CD14-positive monocyte (primary cell): ENCODE data around the gene SH2D2A. TPM values are rescaled to one million over a fixed set of nuclear protein-coding genes. Genes with fewer than 3 reads are reported as not detected.

Experiments used
- DNase-seq, 3 donors: peaks; one replicate each; pipeline ENCODE4 v3.0.0-alpha.2; 2011 to 2022
- H2AFZ ChIP-seq: 2 replicates; pipeline ENCODE4 v1.6.0; 2012; ENCODE audit warnings: mild to moderate bottlenecking, low read depth, low read length, inconsistent platforms; ENCODE audit not compliant: insufficient read depth, poor library complexity, severe bottlenecking
- H3K27ac ChIP-seq, 2 donors: 1 replicate in 1 of 2; 2 replicates in 1 of 2; pipeline ENCODE4 v1.5.1; 2012 to 2013; ENCODE audit warnings: low read length in 2 of 2, control low read depth in 1 of 2, inconsistent platforms in 1 of 2, low read depth in 1 of 2, mild to moderate bottlenecking in 1 of 2
- H3K27me3 ChIP-seq, 2 donors: one replicate each; pipeline versions ENCODE4 v1.6.0 to v1.6.1; 2011 to 2013; ENCODE audit warnings: low read length in 2 of 2; ENCODE audit not compliant: control insufficient read depth in 2 of 2, insufficient read depth in 2 of 2
- H3K36me3 ChIP-seq, 2 donors: replicated peaks in 1 of 2; 1 replicate in 1 of 2; 2 replicates in 1 of 2; pipeline versions ENCODE4 v1.5.1 to v1.6.1; 2012 to 2013; ENCODE audit warnings: low read length in 2 of 2, control low read depth in 1 of 2, inconsistent platforms in 1 of 2, mild to moderate bottlenecking in 1 of 2; ENCODE audit not compliant: insufficient read depth in 2 of 2, control insufficient read depth in 1 of 2
- H3K4me1 ChIP-seq, 2 donors: 1 replicate in 1 of 2; 2 replicates in 1 of 2; pipeline versions ENCODE4 v1.5.1 to v1.6.1; 2012 to 2013; ENCODE audit warnings: low read length in 2 of 2, control low read depth in 1 of 2, inconsistent platforms in 1 of 2, mild to moderate bottlenecking in 1 of 2, moderate library complexity in 1 of 2; ENCODE audit not compliant: insufficient read depth in 2 of 2, control insufficient read depth in 1 of 2
- H3K4me2 ChIP-seq: replicated peaks from 2 replicates; pipeline ENCODE3; 2012; ENCODE audit warnings: low read length, moderate library complexity, mild to moderate bottlenecking; ENCODE audit not compliant: poor library complexity, severe bottlenecking; ENCODE audit errors: extremely low read depth
- H3K4me3 ChIP-seq, 3 experiments: fragments of 200-600 bp in 1 of 3; sonication (generic) in 1 of 3; replicated peaks in 1 of 3; 1 replicate in 2 of 3; 2 replicates in 1 of 3; pipeline ENCODE4 v1.5.1; 2011 to 2013; ENCODE audit warnings: low read length in 3 of 3, mild to moderate bottlenecking in 3 of 3, control low read depth in 2 of 3, low read depth in 2 of 3, inconsistent platforms in 1 of 3, moderate library complexity in 1 of 3
- H3K79me2 ChIP-seq: 2 replicates; pipeline ENCODE4 v1.6.0; 2012; ENCODE audit warnings: mild to moderate bottlenecking, control low read depth, inconsistent platforms, low read length, moderate library complexity; ENCODE audit not compliant: insufficient read depth
- H3K9ac ChIP-seq: 2 replicates; pipeline ENCODE4 v1.6.0; 2017; ENCODE audit warnings: low read length, mild to moderate bottlenecking; ENCODE audit not compliant: insufficient read depth, poor library complexity, severe bottlenecking
- H3K9me3 ChIP-seq, 2 donors: replicated peaks in 1 of 2; 1 replicate in 1 of 2; 2 replicates in 1 of 2; pipeline versions ENCODE4 v1.5.1 to v1.6.1; 2012 to 2013; ENCODE audit warnings: low read length in 2 of 2, control low read depth in 1 of 2; ENCODE audit not compliant: control insufficient read depth in 1 of 2, insufficient read depth in 1 of 2
- H4K20me1 ChIP-seq: 2 replicates; pipeline ENCODE4 v1.6.0; 2012; ENCODE audit warnings: mild to moderate bottlenecking, low read length, control low read depth, moderate library complexity; ENCODE audit not compliant: insufficient read depth
- H3K27ac Mint-ChIP-seq, 7 donors: one replicate each; pipeline ENCODE4 v1.8.0; 2020; ENCODE audit warnings: mild to moderate bottlenecking in 7 of 7, mixed read lengths in 7 of 7, moderate library complexity in 6 of 7, inconsistent platforms in 2 of 7
- H3K27me3 Mint-ChIP-seq, 3 donors: one replicate each; pipeline ENCODE4 v1.8.0; 2021 to 2022; ENCODE audit warnings: low read depth in 3 of 3, mild to moderate bottlenecking in 3 of 3, mixed read lengths in 3 of 3, moderate library complexity in 3 of 3, inconsistent platforms in 1 of 3
- H3K36me3 Mint-ChIP-seq, 2 donors: one replicate each; pipeline ENCODE4 v1.8.0; 2020; ENCODE audit warnings: mixed read lengths in 2 of 2, inconsistent platforms in 1 of 2, mild to moderate bottlenecking in 1 of 2
- H3K4me1 Mint-ChIP-seq: one replicate; pipeline ENCODE4 v1.8.0; 2020; ENCODE audit warnings: mild to moderate bottlenecking, mixed read lengths
- H3K4me3 Mint-ChIP-seq, 2 donors: one replicate each; pipeline ENCODE4 v1.8.0; 2020; ENCODE audit warnings: mild to moderate bottlenecking in 2 of 2, mixed read lengths in 2 of 2, moderate library complexity in 1 of 2
- H3K9me3 Mint-ChIP-seq, 7 donors: one replicate each; pipeline ENCODE4 v1.8.0; 2020 to 2022; ENCODE audit warnings: mixed read lengths in 7 of 7, mild to moderate bottlenecking in 6 of 7, moderate library complexity in 6 of 7, inconsistent platforms in 2 of 7
- WGBS: methylation state at CpG from one replicate; pipeline ENCODE4 v1.1.5; 2013; ENCODE audit warnings: missing lambda C conversion rate; ENCODE audit not compliant: insufficient coverage; 5-methylcytosine and 5-hydroxymethylcytosine counted together
- intact Hi-C, 2 donors: fragments of 100-400 bp; cut with micrococcal nuclease; formaldehyde crosslinking; loops; one replicate each; pipeline versions ENCODE4 v1.15.0 to v1.15.1; 2023
- polyA plus RNA-seq, 3 donors: library from polyadenylated mRNA; depleted of rRNA in 1 of 3; unstranded in 2 of 3; stranded (reverse) in 1 of 3; fragments of 300-500 nt in 2 of 3; fragments of >200 nt in 1 of 3; fragmentation: Illumina TruSeq in 2 of 3; gene quantifications; 1 replicate in 2 of 3; 2 replicates in 1 of 3; pipeline ENCODE4 v1.2.3, GENCODE V29; 2012 to 2021
- TF ChIP-seq, protein P1 (sequence below): fragments of 200-600 bp; IDR thresholded peaks from one replicate; pipeline ENCODE4 v1.8.0; 2022; ENCODE audit warnings: antibody characterized with exemption, mild to moderate bottlenecking

The SH2D2A gene
- polyA plus RNA-seq, 3 donors = 0.17 to 0.20 TPM; not detected in 1

GRCh38 chr1:156852418-156852874, 35.8 kb upstream of the SH2D2A start:
- TF ChIP-seq, protein P1, sequence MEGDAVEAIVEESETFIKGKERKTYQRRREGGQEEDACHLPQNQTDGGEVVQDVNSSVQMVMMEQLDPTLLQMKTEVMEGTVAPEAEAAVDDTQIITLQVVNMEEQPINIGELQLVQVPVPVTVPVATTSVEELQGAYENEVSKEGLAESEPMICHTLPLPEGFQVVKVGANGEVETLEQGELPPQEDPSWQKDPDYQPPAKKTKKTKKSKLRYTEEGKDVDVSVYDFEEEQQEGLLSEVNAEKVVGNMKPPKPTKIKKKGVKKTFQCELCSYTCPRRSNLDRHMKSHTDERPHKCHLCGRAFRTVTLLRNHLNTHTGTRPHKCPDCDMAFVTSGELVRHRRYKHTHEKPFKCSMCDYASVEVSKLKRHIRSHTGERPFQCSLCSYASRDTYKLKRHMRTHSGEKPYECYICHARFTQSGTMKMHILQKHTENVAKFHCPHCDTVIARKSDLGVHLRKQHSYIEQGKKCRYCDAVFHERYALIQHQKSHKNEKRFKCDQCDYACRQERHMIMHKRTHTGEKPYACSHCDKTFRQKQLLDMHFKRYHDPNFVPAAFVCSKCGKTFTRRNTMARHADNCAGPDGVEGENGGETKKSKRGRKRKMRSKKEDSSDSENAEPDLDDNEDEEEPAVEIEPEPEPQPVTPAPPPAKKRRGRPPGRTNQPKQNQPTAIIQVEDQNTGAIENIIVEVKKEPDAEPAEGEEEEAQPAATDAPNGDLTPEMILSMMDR = no peak
- H3K79me2 ChIP-seq = no peaks in the 10 kb centered on the region
- H3K27ac Mint-ChIP-seq = peak overlapping the region in 1 of 7 donors; percentile 39
- peaks cover 0 to 3% (median 0%) of the 10 kb centered on the region in 7 donors for H3K9me3 Mint-ChIP-seq
- H3K4me1 ChIP-seq = no peaks in the 10 kb centered on the region
- WGBS = 66% methylated on average over 4 of the region's 9 CpGs
- H3K4me1 Mint-ChIP-seq = peaks cover 6% of the 10 kb centered on the region
- H4K20me1 ChIP-seq = no peaks in the 10 kb centered on the region
- no peaks in the 10 kb centered on the region for H3K36me3 ChIP-seq
- no peak overlapping the region for H3K4me2 ChIP-seq
- H3K27me3 Mint-ChIP-seq = peaks cover 45 to 55% (median 48%) of the 10 kb centered on the region in 3 donors
- no peak overlapping the region for H3K4me3 ChIP-seq
- H2AFZ ChIP-seq = no peak overlapping the region
- H3K4me3 Mint-ChIP-seq = no peak overlapping the region
- no peaks in the 10 kb centered on the region for H3K36me3 Mint-ChIP-seq
- intact Hi-C loops = loop anchor here (10.0 kb wide), 2 partner anchors 58 to 158 kb away; no protein-coding TSS in a partner anchor
- peaks cover 15 to 42% of the 10 kb centered on the region in 2 donors for H3K27me3 ChIP-seq
- no peak overlapping the region for H3K9ac ChIP-seq
- no peaks in the 10 kb centered on the region for H3K9me3 ChIP-seq
- no peak for DNase-seq
- H3K27ac ChIP-seq = no peak overlapping the region

DNA sequence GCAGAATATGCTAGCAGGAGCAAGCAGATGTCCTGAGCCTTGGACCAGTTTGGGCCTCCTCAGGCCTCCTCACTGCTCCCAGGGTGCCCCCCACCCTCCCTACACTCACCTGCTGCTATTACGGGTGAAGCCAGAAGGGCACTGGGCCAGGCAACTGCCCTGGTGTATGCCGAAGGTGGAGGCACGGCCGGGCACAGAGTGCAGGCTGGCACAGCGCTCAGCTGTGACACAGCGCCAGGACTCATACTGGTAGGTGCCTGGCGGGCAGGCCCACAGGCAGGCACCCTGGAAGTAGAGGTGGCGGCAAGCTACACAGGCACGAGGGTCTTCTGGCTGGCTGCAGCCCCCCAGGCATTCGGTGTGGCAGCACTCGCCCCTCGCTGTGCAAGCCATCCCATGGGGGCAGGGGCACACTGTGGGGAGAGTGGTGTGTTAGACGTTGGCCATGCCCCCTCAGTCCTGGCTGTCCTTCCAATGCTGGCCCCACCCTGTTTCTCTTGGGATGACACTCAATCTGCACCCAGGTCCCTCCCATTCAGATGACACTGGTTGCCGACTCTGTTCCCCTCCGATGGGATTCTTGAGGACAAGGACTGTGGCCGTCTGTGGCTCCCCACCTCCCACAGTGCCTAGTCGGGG, 35.2 kb upstream of the SH2D2A start:
- TF ChIP-seq, protein P1 = no peak
- Histone ChIP-seq H3K27ac (no peak overlapping the region), H3K36me3 (no peaks in the 10 kb centered on the region), H3K79me2 (no peaks in the 10 kb centered on the region), H3K9me3 (no peaks in the 10 kb centered on the region), H3K4me2 (no peak overlapping the region), H3K27me3 (peaks cover 19 to 43% of the 10 kb centered on the region in 2 donors), H4K20me1 (no peaks in the 10 kb centered on the region), H3K4me3 (no peak overlapping the region), H3K9ac (no peak overlapping the region), H3K4me1 (no peaks in the 10 kb centered on the region), H2AFZ (no peak overlapping the region)
- Mint-ChIP-seq H3K36me3 (no peaks in the 10 kb centered on the region), H3K4me1 (peaks cover 5% of the 10 kb centered on the region), H3K9me3 (peaks cover 0 to 3% (median 0%) of the 10 kb centered on the region in 7 donors), H3K27ac (no peak overlapping the region), H3K4me3 (no peak overlapping the region), H3K27me3 (peaks cover 43 to 55% (median 48%) of the 10 kb centered on the region in 3 donors)
- WGBS = 89% methylated on average over 13 of the region's 17 CpGs
- DNase-seq = no peak
- intact Hi-C loops = loop anchor here (10.0 kb wide), 2 partner anchors 57 to 157 kb away; no protein-coding TSS in a partner anchor
